CD14-positive monocyte (primary cell): ENCODE data around the gene KIF26A. TPM values are rescaled to one million over a fixed set of nuclear protein-coding genes. Genes with fewer than 3 reads are reported as not detected.

Source experiments
- DNase-seq, 3 donors: peaks; one replicate each; pipeline ENCODE4 v3.0.0-alpha.2; 2011 to 2022
- H2AFZ ChIP-seq: 2 replicates; pipeline ENCODE4 v1.6.0; 2012; ENCODE audit warnings: mild to moderate bottlenecking, low read depth, low read length, inconsistent platforms; ENCODE audit not compliant: insufficient read depth, poor library complexity, severe bottlenecking
- H3K27ac ChIP-seq, 2 donors: 1 replicate in 1 of 2; 2 replicates in 1 of 2; pipeline ENCODE4 v1.5.1; 2012 to 2013; ENCODE audit warnings: low read length in 2 of 2, control low read depth in 1 of 2, inconsistent platforms in 1 of 2, low read depth in 1 of 2, mild to moderate bottlenecking in 1 of 2
- H3K27me3 ChIP-seq, 2 donors: one replicate each; pipeline versions ENCODE4 v1.6.0 to v1.6.1; 2011 to 2013; ENCODE audit warnings: low read length in 2 of 2; ENCODE audit not compliant: control insufficient read depth in 2 of 2, insufficient read depth in 2 of 2
- H3K36me3 ChIP-seq, 2 donors: replicated peaks in 1 of 2; 1 replicate in 1 of 2; 2 replicates in 1 of 2; pipeline versions ENCODE4 v1.5.1 to v1.6.1; 2012 to 2013; ENCODE audit warnings: low read length in 2 of 2, control low read depth in 1 of 2, inconsistent platforms in 1 of 2, mild to moderate bottlenecking in 1 of 2; ENCODE audit not compliant: insufficient read depth in 2 of 2, control insufficient read depth in 1 of 2
- H3K4me1 ChIP-seq, 2 donors: 1 replicate in 1 of 2; 2 replicates in 1 of 2; pipeline versions ENCODE4 v1.5.1 to v1.6.1; 2012 to 2013; ENCODE audit warnings: low read length in 2 of 2, control low read depth in 1 of 2, inconsistent platforms in 1 of 2, mild to moderate bottlenecking in 1 of 2, moderate library complexity in 1 of 2; ENCODE audit not compliant: insufficient read depth in 2 of 2, control insufficient read depth in 1 of 2
- H3K4me2 ChIP-seq: replicated peaks from 2 replicates; pipeline ENCODE3; 2012; ENCODE audit warnings: low read length, moderate library complexity, mild to moderate bottlenecking; ENCODE audit not compliant: poor library complexity, severe bottlenecking; ENCODE audit errors: extremely low read depth
- H3K4me3 ChIP-seq, 3 experiments: fragments of 200-600 bp in 1 of 3; sonication (generic) in 1 of 3; replicated peaks in 1 of 3; 1 replicate in 2 of 3; 2 replicates in 1 of 3; pipeline ENCODE4 v1.5.1; 2011 to 2013; ENCODE audit warnings: low read length in 3 of 3, mild to moderate bottlenecking in 3 of 3, control low read depth in 2 of 3, low read depth in 2 of 3, inconsistent platforms in 1 of 3, moderate library complexity in 1 of 3
- H3K79me2 ChIP-seq: 2 replicates; pipeline ENCODE4 v1.6.0; 2012; ENCODE audit warnings: mild to moderate bottlenecking, control low read depth, inconsistent platforms, low read length, moderate library complexity; ENCODE audit not compliant: insufficient read depth
- H3K9ac ChIP-seq: 2 replicates; pipeline ENCODE4 v1.6.0; 2017; ENCODE audit warnings: low read length, mild to moderate bottlenecking; ENCODE audit not compliant: insufficient read depth, poor library complexity, severe bottlenecking
- H3K9me3 ChIP-seq, 2 donors: replicated peaks in 1 of 2; 1 replicate in 1 of 2; 2 replicates in 1 of 2; pipeline versions ENCODE4 v1.5.1 to v1.6.1; 2012 to 2013; ENCODE audit warnings: low read length in 2 of 2, control low read depth in 1 of 2; ENCODE audit not compliant: control insufficient read depth in 1 of 2, insufficient read depth in 1 of 2
- H4K20me1 ChIP-seq: 2 replicates; pipeline ENCODE4 v1.6.0; 2012; ENCODE audit warnings: mild to moderate bottlenecking, low read length, control low read depth, moderate library complexity; ENCODE audit not compliant: insufficient read depth
- H3K27ac Mint-ChIP-seq, 7 donors: one replicate each; pipeline ENCODE4 v1.8.0; 2020; ENCODE audit warnings: mild to moderate bottlenecking in 7 of 7, mixed read lengths in 7 of 7, moderate library complexity in 6 of 7, inconsistent platforms in 2 of 7
- H3K27me3 Mint-ChIP-seq, 3 donors: one replicate each; pipeline ENCODE4 v1.8.0; 2021 to 2022; ENCODE audit warnings: low read depth in 3 of 3, mild to moderate bottlenecking in 3 of 3, mixed read lengths in 3 of 3, moderate library complexity in 3 of 3, inconsistent platforms in 1 of 3
- H3K36me3 Mint-ChIP-seq, 2 donors: one replicate each; pipeline ENCODE4 v1.8.0; 2020; ENCODE audit warnings: mixed read lengths in 2 of 2, inconsistent platforms in 1 of 2, mild to moderate bottlenecking in 1 of 2
- H3K4me1 Mint-ChIP-seq: one replicate; pipeline ENCODE4 v1.8.0; 2020; ENCODE audit warnings: mild to moderate bottlenecking, mixed read lengths
- H3K4me3 Mint-ChIP-seq, 2 donors: one replicate each; pipeline ENCODE4 v1.8.0; 2020; ENCODE audit warnings: mild to moderate bottlenecking in 2 of 2, mixed read lengths in 2 of 2, moderate library complexity in 1 of 2
- H3K9me3 Mint-ChIP-seq, 7 donors: one replicate each; pipeline ENCODE4 v1.8.0; 2020 to 2022; ENCODE audit warnings: mixed read lengths in 7 of 7, mild to moderate bottlenecking in 6 of 7, moderate library complexity in 6 of 7, inconsistent platforms in 2 of 7
- WGBS: methylation state at CpG from one replicate; pipeline ENCODE4 v1.1.5; 2013; ENCODE audit warnings: missing lambda C conversion rate; ENCODE audit not compliant: insufficient coverage; 5-methylcytosine and 5-hydroxymethylcytosine counted together
- intact Hi-C, 2 donors: fragments of 100-400 bp; cut with micrococcal nuclease; formaldehyde crosslinking; loops; one replicate each; pipeline versions ENCODE4 v1.15.0 to v1.15.1; 2023
- polyA plus RNA-seq, 3 donors: library from polyadenylated mRNA; depleted of rRNA in 1 of 3; unstranded in 2 of 3; stranded (reverse) in 1 of 3; fragments of 300-500 nt in 2 of 3; fragments of >200 nt in 1 of 3; fragmentation: Illumina TruSeq in 2 of 3; gene quantifications; 1 replicate in 2 of 3; 2 replicates in 1 of 3; pipeline ENCODE4 v1.2.3, GENCODE V29; 2012 to 2021
- TF ChIP-seq, protein P1 (sequence below): fragments of 200-600 bp; IDR thresholded peaks from one replicate; pipeline ENCODE4 v1.8.0; 2022; ENCODE audit warnings: antibody characterized with exemption, mild to moderate bottlenecking

KIF26A gene
- polyA plus RNA-seq, 3 donors = not detected

DNA sequence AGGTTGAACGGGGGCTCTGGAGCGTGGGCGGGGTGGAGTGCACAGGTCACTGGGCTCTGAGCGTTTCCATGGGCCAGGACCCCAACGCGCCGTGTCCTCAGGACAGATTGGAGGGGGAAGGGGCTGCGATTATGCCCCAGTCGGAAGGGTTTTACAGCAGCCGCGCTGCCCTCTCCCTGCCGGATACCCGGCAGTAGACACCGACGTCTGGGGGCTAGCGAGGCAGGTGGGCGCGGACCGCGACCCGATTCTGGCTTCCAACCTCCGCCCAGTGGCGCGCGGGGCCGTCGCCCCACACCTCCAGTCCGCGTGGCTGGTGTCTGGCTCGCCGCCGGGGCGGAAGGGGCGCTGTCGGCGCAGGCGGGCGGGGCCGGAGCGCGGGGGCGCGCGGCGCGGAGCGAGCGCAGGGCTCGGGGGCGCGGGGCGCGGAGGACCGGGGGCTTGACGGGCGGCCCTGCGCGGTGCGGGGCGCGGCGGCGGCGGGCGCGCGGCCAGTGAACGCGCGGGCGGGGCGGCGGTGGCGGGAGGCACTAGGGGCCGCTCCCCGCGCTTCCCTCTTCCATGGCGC lies 2.4 kb upstream of the KIF26A start:
- Histone ChIP-seq H3K9ac (no peak overlapping the region), H3K27me3 (peaks cover 15 to 51% of the 10 kb centered on the region in 2 donors), H3K79me2 (no peaks in the 10 kb centered on the region), H3K4me1 (peaks cover 8 to 15% of the 10 kb centered on the region in 2 donors), H4K20me1 (no peaks in the 10 kb centered on the region), H3K4me2 (no peak overlapping the region), H3K4me3 (no peak overlapping the region), H3K9me3 (peaks cover 0 to 10% of the 10 kb centered on the region in 2 donors), H2AFZ (no peak overlapping the region), H3K36me3 (no peaks in the 10 kb centered on the region), H3K27ac (no peak overlapping the region)
- TF ChIP-seq, protein P1, sequence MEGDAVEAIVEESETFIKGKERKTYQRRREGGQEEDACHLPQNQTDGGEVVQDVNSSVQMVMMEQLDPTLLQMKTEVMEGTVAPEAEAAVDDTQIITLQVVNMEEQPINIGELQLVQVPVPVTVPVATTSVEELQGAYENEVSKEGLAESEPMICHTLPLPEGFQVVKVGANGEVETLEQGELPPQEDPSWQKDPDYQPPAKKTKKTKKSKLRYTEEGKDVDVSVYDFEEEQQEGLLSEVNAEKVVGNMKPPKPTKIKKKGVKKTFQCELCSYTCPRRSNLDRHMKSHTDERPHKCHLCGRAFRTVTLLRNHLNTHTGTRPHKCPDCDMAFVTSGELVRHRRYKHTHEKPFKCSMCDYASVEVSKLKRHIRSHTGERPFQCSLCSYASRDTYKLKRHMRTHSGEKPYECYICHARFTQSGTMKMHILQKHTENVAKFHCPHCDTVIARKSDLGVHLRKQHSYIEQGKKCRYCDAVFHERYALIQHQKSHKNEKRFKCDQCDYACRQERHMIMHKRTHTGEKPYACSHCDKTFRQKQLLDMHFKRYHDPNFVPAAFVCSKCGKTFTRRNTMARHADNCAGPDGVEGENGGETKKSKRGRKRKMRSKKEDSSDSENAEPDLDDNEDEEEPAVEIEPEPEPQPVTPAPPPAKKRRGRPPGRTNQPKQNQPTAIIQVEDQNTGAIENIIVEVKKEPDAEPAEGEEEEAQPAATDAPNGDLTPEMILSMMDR = no peak
- WGBS = under 1% methylated on average over 72 of the region's 78 CpGs
- Mint-ChIP-seq H3K36me3 (no peaks in the 10 kb centered on the region), H3K4me1 (peaks cover 11% of the 10 kb centered on the region), H3K4me3 (peak overlapping the region in 1 of 2 donors; percentile 82), H3K27ac (no peak overlapping the region), H3K27me3 (peaks cover 59 to 84% (median 70%) of the 10 kb centered on the region in 3 donors), H3K9me3 (peaks cover 0 to 16% (median 2%) of the 10 kb centered on the region in 7 donors)
- DNase-seq = no peak
- intact Hi-C loops = loop anchor here in 1 of 2 donors (10.0 kb wide), 2 partner anchors 509 to 869 kb away; no protein-coding TSS in a partner anchor

DNA sequence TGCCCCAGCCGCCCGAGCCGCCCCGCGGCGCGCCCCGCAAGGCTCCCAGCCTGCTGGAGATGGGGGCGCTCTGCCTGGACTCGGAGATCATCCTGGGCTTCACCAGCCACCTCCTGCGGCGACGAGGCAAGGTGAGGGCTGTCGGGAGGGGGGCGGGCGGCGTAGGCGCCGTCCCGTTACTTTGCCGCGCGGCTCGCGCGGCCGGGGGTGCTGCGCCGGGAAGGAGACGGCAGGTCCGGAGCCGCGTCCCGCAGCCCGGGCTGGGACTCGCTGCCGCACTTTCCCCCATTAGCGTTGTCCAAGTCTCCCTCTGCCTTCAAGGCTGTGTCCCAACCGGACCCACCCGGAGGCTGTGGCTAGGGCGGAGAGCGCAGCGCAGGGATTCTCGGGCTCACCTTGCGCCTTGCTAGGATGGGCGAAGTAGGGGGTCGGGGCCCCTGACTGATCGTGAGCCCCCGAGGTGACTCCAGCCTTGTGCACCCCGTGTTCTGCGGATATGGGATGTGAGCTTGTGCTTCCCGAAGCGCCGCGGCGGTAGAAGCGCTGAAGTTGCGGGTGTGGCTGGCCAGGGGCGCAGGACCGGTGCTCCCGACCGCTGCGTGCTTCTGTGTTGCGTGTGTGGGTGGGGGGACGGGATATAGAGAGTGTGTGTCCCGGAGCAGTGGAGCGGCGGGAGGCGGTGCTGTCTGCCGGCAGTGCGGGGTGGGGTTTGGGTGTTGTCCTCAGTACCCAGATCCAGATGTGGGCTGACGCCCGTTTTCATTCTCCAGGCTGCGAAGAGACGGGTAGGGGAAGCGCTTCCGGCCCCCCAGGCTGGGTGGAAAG lies 1.7 kb upstream of the KIF26A start:
- Mint-ChIP-seq H3K27ac (no peak overlapping the region), H3K4me1 (peaks cover 11% of the 10 kb centered on the region), H3K4me3 (peak overlapping the region; percentile 37 to 82), H3K36me3 (no peaks in the 10 kb centered on the region), H3K27me3 (peaks cover 56 to 81% (median 71%) of the 10 kb centered on the region in 3 donors), H3K9me3 (peaks cover 0 to 16% (median 2%) of the 10 kb centered on the region in 7 donors)
- Histone ChIP-seq H3K9ac (no peak overlapping the region), H3K4me1 (peaks cover 8 to 15% of the 10 kb centered on the region in 2 donors), H3K36me3 (no peaks in the 10 kb centered on the region), H2AFZ (no peak overlapping the region), H3K9me3 (peaks cover 0 to 10% of the 10 kb centered on the region in 2 donors), H3K27ac (no peak overlapping the region), H3K4me2 (no peak overlapping the region), H3K4me3 (no peak overlapping the region), H3K27me3 (peaks cover 15 to 51% of the 10 kb centered on the region in 2 donors), H4K20me1 (no peaks in the 10 kb centered on the region), H3K79me2 (no peaks in the 10 kb centered on the region)
- WGBS = 3% methylated on average over 69 of the region's 77 CpGs
- TF ChIP-seq, protein P1 = no peak
- intact Hi-C loops = loop anchor here in 1 of 2 donors (10.0 kb wide), 2 partner anchors 508 to 868 kb away; no protein-coding TSS in a partner anchor
- DNase-seq = no peak
